Airway epithelial cell (primary cell): ENCODE data around the gene TXNDC15. TPM values are rescaled to one million over a fixed set of nuclear protein-coding genes. Genes with fewer than 3 reads are reported as not detected.

Source experiments
- total RNA-seq: library from RNA; depleted of rRNA; stranded (reverse); fragments of >200 nt; gene quantifications from 2 replicates; pipeline ENCODE4 v1.2.3, GENCODE V29; 2015

The TXNDC15 gene
- total RNA-seq: 23.5 and 26.0 TPM in 2 replicates

GRCh38 chr5:134873987-134874830 lies at the start of gene TXNDC15:
TXNDC15 (plus strand) TSS chr5:134874371; CDS start chr5:134874428, 57 bp downstream.

GRCh38 chr5:134845852-134846640 lies 28.1 kb upstream of the TXNDC15 start, which contains the start of gene C5orf24:
C5orf24 (plus strand) TSS chr5:134845968; CDS start chr5:134854901, 8,933 bp downstream.

GRCh38 chr5:134904610-134905245 lies 30.6 kb downstream of the TXNDC15 start, which contains the start of gene PCBD2:
PCBD2 (plus strand) TSS chr5:134905131; CDS start chr5:134905140, 9 bp downstream.

Other genes with a start within 250 kb of the TXNDC15 start
- gene SAR1B, start 241.5 kb upstream of the TXNDC15 start, total RNA-seq: 28.2 and 59.2 TPM in 2 replicates
- 6.3 and 14.2 TPM in 2 replicates for gene SEC24A, start 225.6 kb upstream of the TXNDC15 start, total RNA-seq
- 16.8 and 24.8 TPM in 2 replicates for gene CAMLG, start 135.8 kb upstream of the TXNDC15 start, total RNA-seq
- gene DDX46, start 115.6 kb upstream of the TXNDC15 start, total RNA-seq: 25.2 and 27.1 TPM in 2 replicates
- gene C5orf24, start 28.4 kb upstream of the TXNDC15 start, total RNA-seq: 18.2 and 24.5 TPM in 2 replicates
- 2.6 and 6.1 TPM in 2 replicates for gene PCBD2, start 30.8 kb downstream of the TXNDC15 start, total RNA-seq
- 0.07 TPM in 1 of 2 replicates, not detected in the other for gene CATSPER3, start 93.5 kb downstream of the TXNDC15 start, total RNA-seq
- gene PITX1, start 159.9 kb downstream of the TXNDC15 start, total RNA-seq: 151 and 181 TPM in 2 replicates